PC-9 (cell line): Measurements from ENCODE around the gene TBC1D5. TPM values are rescaled to one million over a fixed set of nuclear protein-coding genes. Genes with fewer than 3 reads are reported as not detected.

Experiments
- BruUV-seq: library from RNA; stranded (reverse); fragments of 400-500 nt; replicated peaks from 2 replicates; lab custom pipeline; 2021; lab: Mats Ljungman, UMichigan
- CTCF ChIA-PET: fragments of 300-600 bp; sonication (Branson Sonifier 250); formaldehyde crosslinking; loops from one replicate; lab custom pipeline; 2022; ENCODE audit warnings: antibody characterized with exemption; lab: Charles Lee
- POLR2A ChIA-PET: fragments of 300-600 bp; sonication (Branson Sonifier 250); formaldehyde crosslinking; loops from one replicate; lab custom pipeline; 2022; ENCODE audit warnings: antibody characterized with exemption; ENCODE audit not compliant: unreplicated experiment; lab: Charles Lee
- DNase-seq, 2 experiments: peaks; one replicate each; pipeline versions ENCODE4 v3.0.0 to v3.0.0-alpha.2; 2015 to 2022; ENCODE audit warnings: mixed read lengths in 1 of 2
- H2AFZ ChIP-seq: fragments of 200-600 bp; sonication (generic); 2 replicates; pipeline ENCODE4 v1.8.1; 2017; ENCODE audit warnings: antibody characterized with exemption
- H3F3A ChIP-seq: fragments of 200-600 bp; sonication (generic); 2 replicates; pipeline ENCODE4 v1.8.1; 2017; ENCODE audit warnings: antibody characterized with exemption, mild to moderate bottlenecking, low read depth; ENCODE audit not compliant: insufficient read depth
- H3K27ac ChIP-seq: fragments of 200-600 bp; sonication (generic); 2 replicates; pipeline ENCODE4 v1.6.1; 2016; ENCODE audit warnings: mixed run types
- H3K27me3 ChIP-seq: fragments of 200-600 bp; sonication (generic); 2 replicates; pipeline ENCODE4 v1.6.1; 2016; ENCODE audit warnings: low read depth, mixed run types; ENCODE audit not compliant: insufficient read depth
- H3K36me3 ChIP-seq: fragments of 200-600 bp; sonication (generic); 2 replicates; pipeline ENCODE4 v1.6.1; 2016; ENCODE audit warnings: low read depth, mixed run types
- H3K4me1 ChIP-seq: fragments of 200-600 bp; sonication (generic); replicated peaks from 2 replicates; pipeline ENCODE4 v1.6.1; 2016; ENCODE audit warnings: mixed run types; ENCODE audit not compliant: insufficient read depth
- H3K4me2 ChIP-seq: fragments of 200-600 bp; sonication (generic); 2 replicates; pipeline ENCODE4 v1.6.1; 2017; ENCODE audit warnings: mixed run types
- H3K4me3 ChIP-seq: fragments of 200-600 bp; sonication (generic); 2 replicates; pipeline ENCODE4 v1.6.1; 2016; ENCODE audit warnings: mixed run types
- H3K79me2 ChIP-seq: fragments of 200-600 bp; sonication (generic); 2 replicates; pipeline ENCODE4 v1.6.1; 2017; ENCODE audit warnings: low read depth, mixed run types
- H3K9me2 ChIP-seq: fragments of 200-600 bp; sonication (generic); 2 replicates; pipeline ENCODE4 v1.8.1; 2017; ENCODE audit warnings: mild to moderate bottlenecking; ENCODE audit not compliant: insufficient read depth
- H3K9me3 ChIP-seq: fragments of 200-600 bp; sonication (generic); 2 replicates; pipeline ENCODE4 v1.8.1; 2016; ENCODE audit warnings: low read depth; ENCODE audit not compliant: insufficient read depth
- H4K20me1 ChIP-seq: fragments of 200-600 bp; sonication (generic); 2 replicates; pipeline ENCODE4 v1.8.1; 2017; ENCODE audit not compliant: insufficient read depth
- CTCF ChIP-seq: fragments of 200-600 bp; sonication (generic); conservative IDR thresholded peaks from 2 replicates; pipeline ENCODE4 v1.6.1; 2017; ENCODE audit warnings: mixed run types, antibody characterized with exemption, mild to moderate bottlenecking, moderate library complexity
- EZH2 ChIP-seq: fragments of 200-600 bp; sonication (generic); IDR thresholded peaks from 2 replicates; pipeline ENCODE4 v1.8.0; 2017; ENCODE audit warnings: antibody characterized with exemption, low read depth
- intact Hi-C: fragments of 100-400 bp; cut with micrococcal nuclease; formaldehyde crosslinking; loops from one replicate; pipeline ENCODE4 v1.10.0; 2022; ENCODE audit not compliant: unreplicated experiment
- total RNA-seq: library from RNA; stranded (reverse); gene quantifications from 2 replicates; pipeline ENCODE4 v1.2.3, GENCODE V29; 2021

The TBC1D5 gene
- total RNA-seq, 1 experiment from 2014 or later = 54.0 TPM

GRCh38 chr3:17386432-17386831 is 356.0 kb downstream of the TBC1D5 start:
- no TSS peak for BruUV-seq

GRCh38 chr3:17384567-17385296 is 357.7 kb downstream of the TBC1D5 start:
- Histone ChIP-seq H2AFZ (no peak overlapping the region), H4K20me1 (no peaks in the 10 kb centered on the region), H3K27me3 (no peaks in the 10 kb centered on the region), H3K27ac (no peak overlapping the region), H3K9me2 (no peaks in the 10 kb centered on the region), H3F3A (no peaks in the 10 kb centered on the region), H3K79me2 (no peaks in the 10 kb centered on the region), H3K4me1 (no peaks in the 10 kb centered on the region), H3K4me2 (no peak overlapping the region), H3K9me3 (no peaks in the 10 kb centered on the region), H3K4me3 (no peak overlapping the region), H3K36me3 (no peaks in the 10 kb centered on the region)
- no peak for DNase-seq
- TF ChIP-seq CTCF (no peak), EZH2 (no peak)
- ChIA-PET CTCF (no interaction called here), POLR2A (no interaction called here)
- BruUV-seq = no TSS peak
- intact Hi-C loops = no loop called here

More at GRCh38 chr3:17386432-17386831, 356.0 kb downstream of the TBC1D5 start:
- Histone ChIP-seq H3F3A (no peaks in the 10 kb centered on the region), H3K36me3 (no peaks in the 10 kb centered on the region), H4K20me1 (no peaks in the 10 kb centered on the region), H3K27ac (no peak overlapping the region), H3K4me1 (no peaks in the 10 kb centered on the region), H3K9me3 (no peaks in the 10 kb centered on the region), H3K4me2 (no peak overlapping the region), H3K79me2 (no peaks in the 10 kb centered on the region), H3K9me2 (no peaks in the 10 kb centered on the region), H3K27me3 (no peaks in the 10 kb centered on the region), H3K4me3 (no peak overlapping the region), H2AFZ (no peak overlapping the region)
- intact Hi-C loops = no loop called here
- ChIA-PET POLR2A (no interaction called here), CTCF (no interaction called here)
- no peak for DNase-seq
- TF ChIP-seq EZH2 = no peak
- TF ChIP-seq CTCF = no peak

GRCh38 chr3:17373304-17373703 is 369.1 kb downstream of the TBC1D5 start:
- Histone ChIP-seq H3K4me2 (no peak overlapping the region), H3K27ac (no peak overlapping the region), H3K9me3 (no peaks in the 10 kb centered on the region), H3K4me1 (peaks cover 15% of the 10 kb centered on the region), H3K27me3 (no peaks in the 10 kb centered on the region), H3K9me2 (no peaks in the 10 kb centered on the region), H3K4me3 (no peak overlapping the region), H3K36me3 (no peaks in the 10 kb centered on the region), H2AFZ (no peak overlapping the region), H4K20me1 (no peaks in the 10 kb centered on the region), H3K79me2 (no peaks in the 10 kb centered on the region), H3F3A (0 out of 2 replicates have a peak, but pooled peaks cover 13% of the 10 kb centered on the region)
- no TSS peak for BruUV-seq
- no peak for TF ChIP-seq CTCF
- no peak for TF ChIP-seq EZH2
- CTCF ChIA-PET = no interaction called here
- DNase-seq = no peak
- POLR2A ChIA-PET = interaction anchor here (0.6 to 0.7 kb wide), 2 partner anchors 313 to 1438 kb away, joined by 3 read pairs; no protein-coding TSS in a partner anchor
- intact Hi-C loops = no loop called here
